ENCODE data around the gene SP110. TPM values are rescaled to one million over a fixed set of nuclear protein-coding genes. Genes with fewer than 3 reads are reported as not detected.

The SP110 gene
- total RNA-seq, 4 donors from 2014 or later: 13.7 to 181 (median 24.4) TPM

DNA sequence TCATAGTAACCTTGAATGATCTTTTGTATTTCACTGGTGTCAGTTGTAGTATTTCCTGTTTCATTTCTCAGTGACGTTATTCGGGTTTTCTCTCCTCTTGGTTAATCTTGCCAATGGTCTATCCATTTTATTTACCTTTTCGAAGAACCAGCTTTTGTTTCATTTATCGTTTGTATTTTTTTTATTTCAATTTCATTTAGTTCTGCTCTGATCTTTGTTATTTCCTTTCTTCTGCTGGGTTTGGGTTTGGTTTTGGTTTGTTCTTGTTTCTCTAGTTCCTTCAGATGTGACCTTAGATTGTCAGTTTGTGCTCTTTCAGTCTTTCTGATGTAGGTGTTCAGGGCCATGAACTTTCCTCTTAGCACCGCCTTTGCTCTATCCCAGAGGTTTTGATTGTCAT lies 42.5 kb upstream of the SP110 start:
- H3K27ac ChIP-seq: peak overlapping the region in 3 of 4 donors; percentile 8 to 48 (median 17)
- DNase-seq: no peak
- H3K4me3 ChIP-seq: no peak overlapping the region
- no peaks in the 10 kb centered on the region for H3K27me3 ChIP-seq
- TF ChIP-seq, protein P1, sequence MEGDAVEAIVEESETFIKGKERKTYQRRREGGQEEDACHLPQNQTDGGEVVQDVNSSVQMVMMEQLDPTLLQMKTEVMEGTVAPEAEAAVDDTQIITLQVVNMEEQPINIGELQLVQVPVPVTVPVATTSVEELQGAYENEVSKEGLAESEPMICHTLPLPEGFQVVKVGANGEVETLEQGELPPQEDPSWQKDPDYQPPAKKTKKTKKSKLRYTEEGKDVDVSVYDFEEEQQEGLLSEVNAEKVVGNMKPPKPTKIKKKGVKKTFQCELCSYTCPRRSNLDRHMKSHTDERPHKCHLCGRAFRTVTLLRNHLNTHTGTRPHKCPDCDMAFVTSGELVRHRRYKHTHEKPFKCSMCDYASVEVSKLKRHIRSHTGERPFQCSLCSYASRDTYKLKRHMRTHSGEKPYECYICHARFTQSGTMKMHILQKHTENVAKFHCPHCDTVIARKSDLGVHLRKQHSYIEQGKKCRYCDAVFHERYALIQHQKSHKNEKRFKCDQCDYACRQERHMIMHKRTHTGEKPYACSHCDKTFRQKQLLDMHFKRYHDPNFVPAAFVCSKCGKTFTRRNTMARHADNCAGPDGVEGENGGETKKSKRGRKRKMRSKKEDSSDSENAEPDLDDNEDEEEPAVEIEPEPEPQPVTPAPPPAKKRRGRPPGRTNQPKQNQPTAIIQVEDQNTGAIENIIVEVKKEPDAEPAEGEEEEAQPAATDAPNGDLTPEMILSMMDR (IDR thresholded peaks at IDR 0.05): no peak
- TF ChIP-seq POLR2A (IDR thresholded peaks at IDR 0.05): no peak
- H3K9me3 ChIP-seq: peaks cover 0 to 2% (median 0%) of the 10 kb centered on the region in 4 donors
- H3K4me1 ChIP-seq: peaks cover 0 to 3% (median 0%) of the 10 kb centered on the region in 4 donors
- no peaks in the 10 kb centered on the region for H3K36me3 ChIP-seq

DNA sequence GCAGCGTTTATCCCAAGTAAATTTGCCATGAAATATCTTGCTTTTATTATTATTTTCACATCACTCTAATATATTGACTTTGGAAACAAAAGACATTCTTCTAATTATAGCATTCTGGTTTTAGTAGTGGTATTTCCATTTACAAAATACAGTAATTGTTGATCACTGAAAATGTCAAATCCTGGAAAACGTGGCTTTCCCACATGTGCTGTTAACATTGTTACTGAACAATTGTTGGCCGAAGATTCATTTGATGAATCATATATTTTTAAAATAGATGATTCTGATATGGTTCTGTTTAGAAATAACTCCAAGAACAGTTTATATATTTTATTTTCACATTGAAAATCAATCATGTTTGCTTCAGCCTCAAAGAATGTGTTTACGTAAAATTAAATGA lies 38.7 kb upstream of the SP110 start:
- no peak overlapping the region for H3K4me3 ChIP-seq
- DNase-seq: no peak
- peak overlapping the region in 1 of 4 donors; percentile 66 for H3K27ac ChIP-seq
- H3K36me3 ChIP-seq: no peaks in the 10 kb centered on the region
- peaks cover 0 to 2% (median 0%) of the 10 kb centered on the region in 4 donors for H3K9me3 ChIP-seq
- TF ChIP-seq, protein P1 (IDR thresholded peaks at IDR 0.05): no peak
- no peak for TF ChIP-seq POLR2A (IDR thresholded peaks at IDR 0.05)
- H3K27me3 ChIP-seq: no peaks in the 10 kb centered on the region
- H3K4me1 ChIP-seq: peaks cover 0 to 5% (median 0%) of the 10 kb centered on the region in 4 donors

DNA sequence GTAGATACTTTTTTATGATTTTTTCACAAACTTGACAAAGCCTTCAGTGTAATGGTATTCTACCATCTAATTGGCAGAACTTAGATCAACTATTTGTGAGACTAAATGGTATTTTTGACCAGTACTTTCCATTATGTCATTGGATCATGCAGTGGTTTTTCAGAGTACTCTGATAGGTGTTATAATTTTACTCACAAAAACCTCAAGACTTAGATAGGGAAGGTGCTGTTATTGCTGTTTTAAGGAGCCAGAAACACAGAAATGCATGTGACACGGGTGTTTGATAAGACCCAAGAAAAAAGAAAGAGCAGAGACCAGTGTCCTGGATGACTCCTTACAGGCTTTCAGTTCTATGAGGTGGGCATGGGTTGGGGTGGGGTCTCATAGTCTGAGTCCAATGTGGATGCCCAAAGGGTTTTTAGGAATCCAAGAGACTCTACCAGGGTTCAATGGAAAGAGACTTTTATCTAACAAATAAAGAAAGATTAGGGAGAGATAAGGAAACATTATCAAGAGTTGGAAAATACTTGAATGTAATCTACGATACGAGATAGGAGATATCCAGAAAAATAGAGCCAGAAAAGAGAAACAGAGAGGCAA lies 37.0 kb upstream of the SP110 start:
- H3K27ac ChIP-seq: peak overlapping the region in 2 of 4 donors; percentile 30 to 66
- peaks cover 0 to 5% (median 0%) of the 10 kb centered on the region in 4 donors for H3K4me1 ChIP-seq
- no peak for DNase-seq
- no peaks in the 10 kb centered on the region for H3K27me3 ChIP-seq
- peaks cover 0 to 2% (median 0%) of the 10 kb centered on the region in 4 donors for H3K9me3 ChIP-seq
- no peaks in the 10 kb centered on the region for H3K36me3 ChIP-seq
- no peak for TF ChIP-seq POLR2A (IDR thresholded peaks at IDR 0.05)
- TF ChIP-seq, protein P1 (IDR thresholded peaks at IDR 0.05): no peak
- no peak overlapping the region for H3K4me3 ChIP-seq

DNA sequence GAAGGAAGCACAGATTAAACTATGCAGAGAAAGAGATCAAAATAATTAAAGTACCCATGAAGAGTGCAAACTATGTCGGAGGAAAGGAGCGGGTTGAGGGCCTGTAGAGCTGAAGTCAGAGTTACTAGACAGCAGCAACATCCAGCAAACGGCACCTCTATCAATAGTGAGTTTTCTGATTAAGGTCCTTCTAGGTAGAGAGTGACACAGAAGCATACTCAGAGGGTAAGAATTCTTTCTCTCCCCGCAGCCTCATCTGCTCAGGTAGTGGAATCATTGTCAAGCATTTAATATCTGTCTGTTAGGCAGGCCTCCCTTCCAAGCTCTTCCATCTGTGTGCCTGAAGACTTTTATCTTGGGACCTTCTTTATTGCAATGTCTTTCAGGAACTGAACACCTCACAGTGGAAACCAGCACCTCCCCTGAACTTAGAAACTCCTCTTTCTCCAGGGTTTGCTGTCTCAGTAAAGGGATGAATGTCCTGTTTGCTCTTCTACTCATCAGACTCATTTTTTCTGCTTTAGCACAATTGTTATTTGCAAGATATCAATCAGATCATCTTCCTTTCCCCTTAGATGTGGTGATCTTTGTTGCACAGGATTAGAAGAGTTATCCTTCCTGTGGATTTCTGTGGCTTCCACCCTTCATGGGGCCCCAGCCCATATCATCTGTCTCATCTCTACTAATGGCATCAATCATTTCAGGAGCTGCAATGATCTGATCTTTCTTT lies 34.5 kb upstream of the SP110 start:
- Histone ChIP-seq H3K27ac (peak overlapping the region in 1 of 4 donors; percentile 36), H3K36me3 (no peaks in the 10 kb centered on the region), H3K27me3 (no peaks in the 10 kb centered on the region), H3K9me3 (no peaks in the 10 kb centered on the region), H3K4me3 (no peak overlapping the region), H3K4me1 (peaks cover 0 to 5% (median 0%) of the 10 kb centered on the region in 4 donors)
- no peak for DNase-seq
- TF ChIP-seq, protein P1 (IDR thresholded peaks at IDR 0.05): no peak
- no peak for TF ChIP-seq POLR2A (IDR thresholded peaks at IDR 0.05)

DNA sequence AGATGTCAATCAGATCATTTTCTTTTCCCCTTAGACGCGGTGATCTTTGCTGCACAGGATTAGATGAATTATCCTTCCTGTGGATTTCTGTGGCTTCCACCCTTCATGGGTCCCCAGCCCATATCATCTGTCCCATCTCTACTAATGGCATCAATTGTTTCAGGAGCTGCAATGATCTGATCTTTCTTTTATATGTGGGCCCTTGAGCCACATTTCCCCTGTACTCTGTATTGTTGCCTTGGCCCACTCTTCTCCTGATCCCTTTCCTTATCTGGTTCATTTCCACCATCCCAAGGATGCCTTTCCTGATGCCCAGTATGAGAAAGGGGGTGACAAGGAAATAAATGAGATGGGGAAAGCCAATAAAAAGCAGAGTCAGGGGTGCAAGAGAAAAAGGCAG lies 30.4 kb upstream of the SP110 start:
- no peak for DNase-seq
- no peaks in the 10 kb centered on the region for H3K9me3 ChIP-seq
- H3K4me3 ChIP-seq: no peak overlapping the region
- H3K27me3 ChIP-seq: no peaks in the 10 kb centered on the region
- H3K4me1 ChIP-seq: no peaks in the 10 kb centered on the region
- H3K36me3 ChIP-seq: no peaks in the 10 kb centered on the region
- H3K27ac ChIP-seq: no peak overlapping the region
- TF ChIP-seq POLR2A (IDR thresholded peaks at IDR 0.05): no peak
- TF ChIP-seq, protein P1 (IDR thresholded peaks at IDR 0.05): no peak

All from Peyer's patch (tissue), 4 donors.